Measurements from ENCODE around the gene DTNBP1. TPM values are rescaled to one million over a fixed set of nuclear protein-coding genes. Genes with fewer than 3 reads are reported as not detected.
"Not testable (repeated sequence)": the region's sequence is repeated elsewhere in the genome, so short reads cannot be mapped to it uniquely, and the experiment has no call there.

The DTNBP1 gene
- total RNA-seq, 1 donor from 2014 or later, result 22.8 TPM

DNA sequence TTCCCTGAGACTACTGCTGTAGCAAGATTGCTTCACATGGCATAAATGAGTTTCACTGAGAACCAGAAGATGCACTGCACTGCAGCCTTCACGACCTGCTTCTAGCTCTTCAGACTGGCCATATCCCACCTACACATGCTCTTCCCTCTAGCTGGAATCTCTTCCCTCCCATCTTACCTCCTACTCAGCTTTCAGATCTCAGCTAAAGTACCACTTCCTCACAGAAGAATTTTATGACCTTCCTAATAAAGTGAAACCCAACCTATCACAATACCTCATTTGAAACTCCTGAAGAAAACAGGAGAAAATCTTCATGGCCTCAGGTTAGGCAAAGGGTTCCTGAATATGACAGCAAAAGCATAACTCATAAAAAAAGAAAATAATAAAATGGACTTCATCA lies 99.9 kb downstream of the DTNBP1 start:
- DNase-seq (ENCODE audit: extremely low read depth, low read depth, low spot score), result no peak

DNA sequence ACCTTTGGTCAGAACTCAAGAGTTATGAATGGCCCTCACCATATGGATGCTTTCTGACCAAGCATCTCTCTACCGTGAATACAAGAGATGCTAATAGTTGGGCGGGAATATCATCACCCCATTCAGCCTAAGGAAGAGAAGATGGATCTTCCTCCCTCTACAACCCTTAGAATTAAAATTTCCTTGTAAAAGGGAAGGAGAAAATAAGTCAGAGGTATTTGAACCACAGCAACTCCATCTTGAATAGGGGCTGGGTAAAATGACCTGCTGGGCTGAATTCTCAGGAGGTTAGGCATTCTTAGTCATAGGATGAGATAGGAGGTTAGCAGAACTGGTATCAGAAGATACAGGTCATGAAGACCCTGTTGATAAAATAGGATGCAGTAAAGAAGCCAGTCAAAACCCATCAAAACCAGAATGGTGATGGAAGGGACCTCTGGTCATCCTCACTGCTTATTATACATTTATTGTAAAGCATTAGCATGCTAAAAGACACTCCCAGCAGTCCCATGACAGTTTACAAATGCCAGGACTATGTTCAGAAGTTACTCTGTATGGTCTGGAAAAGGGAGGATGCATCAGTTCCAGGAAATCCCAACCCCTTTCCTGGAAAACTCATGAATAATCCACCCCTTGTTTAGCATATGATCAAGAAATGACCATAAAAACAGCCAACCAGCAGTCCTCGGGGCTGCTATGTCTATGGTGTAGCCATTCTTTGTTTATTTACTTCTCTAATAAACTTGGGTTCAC lies 101.2 kb downstream of the DTNBP1 start:
- no peak for DNase-seq (ENCODE audit: extremely low read depth, low read depth, low spot score)

DNA sequence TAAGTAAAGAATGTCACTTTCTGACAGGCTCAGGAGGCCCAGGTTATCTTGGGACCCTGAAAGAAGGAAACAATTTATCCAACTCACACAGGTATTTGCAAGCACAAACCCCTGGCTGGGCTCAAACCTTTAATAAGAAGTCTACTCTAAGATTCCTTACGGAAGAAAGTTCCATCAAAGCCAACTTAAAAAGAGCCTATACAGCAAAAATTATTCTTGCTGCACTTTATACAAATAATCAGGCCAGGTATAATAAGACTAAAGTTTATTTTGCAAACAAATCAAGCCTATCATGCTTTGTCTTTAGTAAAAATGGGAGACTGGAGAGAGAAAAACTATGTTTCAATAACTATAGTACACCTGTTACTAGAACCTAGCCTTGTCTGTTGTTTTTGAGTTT lies 102.1 kb downstream of the DTNBP1 start:
- DNase-seq (ENCODE audit: extremely low read depth, low read depth, low spot score), result no peak

DNA sequence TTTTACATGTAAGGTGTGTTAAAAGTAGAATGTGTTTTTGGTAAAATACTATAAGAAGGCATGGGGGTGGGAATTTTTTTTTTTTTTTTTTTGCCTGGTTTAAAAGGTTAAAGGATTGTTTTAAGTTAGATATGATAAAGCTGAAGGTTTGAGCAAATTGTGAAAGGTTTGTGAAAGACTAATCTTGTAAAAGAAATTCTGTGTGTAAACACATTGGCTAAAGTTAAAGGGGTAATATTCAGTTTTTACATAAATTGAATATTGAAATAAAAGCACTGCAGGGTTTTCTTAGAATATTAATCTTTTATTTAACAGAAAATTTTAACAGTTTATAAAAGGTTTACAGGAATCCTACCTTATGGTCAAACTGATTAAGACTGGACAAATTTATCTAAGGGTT lies 105.7 kb downstream of the DTNBP1 start:
- no peak for DNase-seq (ENCODE audit: extremely low read depth, low read depth, low spot score)

DNA sequence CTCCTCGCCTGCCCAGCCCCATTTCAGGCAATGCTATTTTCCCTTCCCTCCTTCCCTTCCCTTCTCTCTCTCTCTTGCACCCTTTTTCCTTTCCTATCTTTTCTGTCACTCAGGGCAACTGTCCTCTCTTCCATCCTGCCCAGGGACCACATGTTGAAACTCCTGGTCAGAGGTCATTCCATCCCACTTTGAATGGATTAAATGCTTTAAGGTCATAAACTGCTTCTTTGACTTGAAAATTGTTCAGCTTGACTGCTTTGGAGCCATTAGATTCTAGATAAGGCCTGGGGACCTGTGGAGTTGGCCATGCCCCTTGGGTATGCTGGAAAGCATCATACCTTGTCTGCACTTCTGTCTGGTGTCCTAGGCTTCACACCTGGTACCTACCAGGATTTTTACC lies 106.1 kb downstream of the DTNBP1 start:
- no peak for DNase-seq (ENCODE audit: extremely low read depth, low read depth, low spot score)

DNA sequence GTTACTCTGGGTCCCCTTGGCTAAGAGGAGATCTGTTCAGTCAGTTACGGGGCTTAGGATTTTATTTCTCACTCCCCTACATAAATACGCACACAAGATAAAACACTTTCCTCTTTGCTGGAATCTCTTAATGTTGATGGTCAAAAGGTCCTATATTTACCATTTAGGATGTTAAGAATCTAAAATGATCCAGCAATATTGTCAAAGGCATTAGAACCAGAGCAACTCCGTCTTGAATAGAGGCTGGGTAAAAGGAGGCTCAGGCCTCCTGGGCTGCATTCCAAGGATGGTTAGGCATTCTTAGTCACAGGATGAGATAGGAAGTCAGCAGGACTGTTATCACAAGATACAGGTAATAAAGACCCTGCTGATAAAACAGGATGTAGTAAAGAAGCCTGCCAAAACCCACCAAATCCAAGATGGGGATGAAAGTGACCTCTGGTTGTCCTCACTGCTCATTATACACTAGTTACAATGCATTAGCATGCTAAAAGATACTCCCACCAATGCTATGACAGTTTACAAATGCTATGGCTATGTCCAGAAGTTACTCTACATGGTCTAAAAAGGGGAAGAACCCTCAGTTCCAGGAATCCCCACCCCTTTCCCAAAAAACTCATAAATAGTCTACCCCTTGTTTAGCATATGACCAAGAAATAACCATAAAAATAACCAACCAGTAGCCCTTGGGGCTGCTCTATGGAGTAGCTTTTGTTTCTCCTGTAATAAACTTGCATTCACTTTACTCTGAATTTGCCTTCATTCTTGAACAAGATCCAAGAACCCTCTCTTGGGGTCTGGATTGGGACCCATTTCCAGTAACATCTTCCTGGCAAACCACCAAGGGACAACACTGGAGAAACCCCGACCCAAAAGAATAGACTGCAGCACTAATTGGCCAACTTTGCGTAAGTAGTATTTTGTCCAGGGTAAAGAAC lies 107.5 kb downstream of the DTNBP1 start:
- DNase-seq (ENCODE audit: extremely low read depth, low read depth, low spot score), result no peak

DNA sequence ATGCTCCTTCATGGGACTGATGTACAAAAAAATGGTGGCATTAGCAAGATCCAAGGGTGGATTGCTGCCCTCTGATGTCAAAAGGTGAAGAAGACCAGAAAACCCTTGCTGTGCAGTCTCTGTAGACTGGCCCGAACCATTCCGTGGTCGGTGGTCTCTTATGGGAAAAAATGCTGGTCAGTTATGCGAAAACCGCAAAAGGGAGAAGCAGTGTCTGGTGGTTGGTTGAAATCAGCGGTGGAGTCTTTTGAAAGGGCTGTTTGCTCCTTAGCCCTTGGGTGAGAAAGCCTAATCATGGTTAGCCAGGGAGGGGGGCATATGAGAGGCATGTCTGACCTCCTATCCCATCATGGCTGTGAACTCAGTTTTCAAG lies 108.1 kb downstream of the DTNBP1 start:
- no peak for DNase-seq (ENCODE audit: extremely low read depth, low read depth, low spot score)

DNA sequence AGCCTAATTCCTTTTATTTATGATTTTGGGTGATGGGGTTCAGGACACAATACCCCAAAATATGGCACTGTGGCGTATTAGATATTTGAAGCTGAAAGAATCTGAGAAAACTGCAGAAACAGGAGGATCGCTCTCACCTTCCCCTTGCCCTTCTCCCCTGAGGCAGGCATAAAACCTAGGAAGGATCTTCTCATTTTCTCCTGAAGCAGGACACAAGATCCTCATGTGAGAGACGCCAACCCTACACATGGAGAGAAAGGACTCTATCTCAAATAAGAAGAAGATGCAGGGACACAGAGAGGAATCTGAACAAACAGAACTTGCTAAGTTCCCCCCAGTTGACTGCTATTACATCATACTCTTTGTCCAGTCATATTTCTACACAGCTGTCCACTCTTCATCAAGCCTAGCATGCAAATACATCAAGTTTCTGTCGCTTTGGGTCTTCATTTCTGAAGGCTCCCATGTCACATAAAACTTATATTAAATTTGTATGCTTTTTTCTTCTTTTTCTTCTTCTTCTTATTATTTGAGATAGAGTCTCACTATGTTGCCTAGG lies 109.0 kb downstream of the DTNBP1 start:
- no peak for DNase-seq (ENCODE audit: extremely low read depth, low read depth, low spot score)

DNA sequence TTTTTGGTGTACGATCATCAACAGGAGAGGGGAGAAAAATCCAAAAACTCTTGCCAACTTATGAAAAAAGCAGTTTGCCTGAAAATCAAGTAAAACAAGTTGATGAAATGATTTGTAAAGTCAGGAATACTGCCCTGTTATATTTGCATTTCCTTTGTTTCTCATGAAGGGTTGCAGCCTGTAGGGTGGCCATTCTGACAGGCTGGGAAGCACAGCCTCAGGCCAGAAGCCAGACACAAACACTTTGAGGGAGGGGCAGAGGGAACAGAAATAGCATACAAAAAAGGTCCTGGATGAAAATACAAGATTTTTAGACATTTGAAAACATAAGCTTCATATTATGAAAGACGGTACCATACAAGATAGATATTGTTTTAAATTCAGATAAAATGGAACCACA lies 109.8 kb downstream of the DTNBP1 start:
- no peak for DNase-seq (ENCODE audit: extremely low read depth, low read depth, low spot score)

DNA sequence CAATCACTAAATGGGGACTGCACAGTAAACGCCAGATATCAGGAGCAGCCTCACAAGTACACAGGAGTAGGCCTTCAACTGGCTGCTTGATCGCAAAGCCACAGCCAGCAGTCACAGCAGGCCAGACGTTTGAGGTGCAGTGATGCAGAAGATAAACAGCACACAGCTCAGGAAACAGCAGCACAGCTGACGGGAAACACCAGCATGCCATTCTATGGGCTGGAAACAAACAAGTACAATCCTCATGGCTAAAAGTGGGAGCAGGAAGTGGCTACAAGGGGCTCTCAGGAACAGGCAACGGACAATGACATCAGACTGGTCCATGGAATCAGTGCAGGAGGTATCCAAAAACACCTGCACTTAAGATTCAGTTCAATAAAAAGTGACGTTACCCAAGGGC lies 111.0 kb downstream of the DTNBP1 start:
- DNase-seq (ENCODE audit: extremely low read depth, low read depth, low spot score), result peak; percentile 89

DNA sequence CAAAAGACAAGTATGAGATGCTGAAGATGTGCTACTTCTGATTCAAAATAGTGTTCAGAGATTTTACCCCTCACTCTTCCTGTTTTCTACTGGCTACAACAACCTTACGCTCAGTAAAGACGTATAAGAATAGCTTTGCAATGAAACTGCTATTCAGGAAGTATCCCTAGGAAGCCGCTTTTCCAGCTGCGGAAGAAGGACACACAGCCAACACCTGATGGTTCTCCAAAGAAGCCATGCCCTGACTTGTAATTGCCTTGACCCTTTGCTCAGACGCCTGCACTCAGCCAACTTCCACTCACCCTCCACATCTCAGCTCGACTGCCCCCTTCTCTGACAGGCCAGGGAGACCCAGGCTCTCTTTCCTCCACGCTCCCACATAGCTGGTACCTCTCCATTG lies 111.6 kb downstream of the DTNBP1 start:
- no peak for DNase-seq (ENCODE audit: extremely low read depth, low read depth, low spot score)

DNA sequence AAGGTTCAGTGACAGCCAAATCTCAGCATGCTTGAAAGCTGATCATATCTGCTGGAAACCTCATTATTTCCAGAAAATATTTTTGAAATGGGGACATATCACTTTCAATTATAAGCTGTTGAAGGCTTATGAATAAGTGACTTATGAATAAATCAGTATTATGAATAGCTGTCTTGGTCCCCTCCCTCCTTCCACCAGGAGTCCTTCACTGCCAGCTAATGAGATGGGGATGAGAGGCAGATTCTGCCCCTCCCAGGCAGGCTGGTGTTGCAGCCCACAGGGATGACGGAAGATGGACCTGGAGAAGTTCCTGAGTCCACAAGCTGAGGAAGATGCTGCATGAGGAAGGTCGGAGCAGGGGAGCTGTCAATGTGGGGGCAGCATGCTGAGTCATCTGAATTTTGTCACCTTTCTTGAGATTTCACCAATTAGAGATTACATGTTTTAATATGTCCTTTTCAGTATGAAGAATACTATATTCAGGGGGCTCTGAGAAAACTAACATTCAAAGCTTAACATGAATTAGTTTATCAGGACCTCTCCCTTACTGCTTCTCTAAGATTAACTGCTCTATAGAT lies 112.2 kb downstream of the DTNBP1 start:
- DNase-seq (ENCODE audit: extremely low read depth, low read depth, low spot score), result no peak

DNA sequence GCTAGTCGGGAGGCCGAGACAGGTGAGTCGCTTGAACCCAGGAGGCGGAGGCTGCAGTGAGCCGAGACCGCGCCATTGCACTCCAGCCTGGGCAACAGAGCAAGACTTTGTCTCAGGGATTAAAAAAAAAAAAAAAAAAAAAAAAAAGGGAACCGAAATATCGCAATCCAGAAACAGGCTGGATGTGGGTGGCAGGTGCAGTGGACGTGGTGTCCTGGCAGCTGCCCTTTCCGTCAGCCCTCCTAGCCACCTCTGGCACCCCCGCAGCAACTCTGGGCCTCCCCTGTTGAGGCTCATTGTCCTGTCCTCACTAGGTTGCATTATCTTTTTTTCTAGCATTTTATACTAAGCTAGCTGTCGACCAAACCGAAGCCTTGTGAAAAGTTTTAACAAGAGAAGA lies 113.5 kb downstream of the DTNBP1 start:
- DNase-seq (ENCODE audit: extremely low read depth, low read depth, low spot score), result no peak

DNA sequence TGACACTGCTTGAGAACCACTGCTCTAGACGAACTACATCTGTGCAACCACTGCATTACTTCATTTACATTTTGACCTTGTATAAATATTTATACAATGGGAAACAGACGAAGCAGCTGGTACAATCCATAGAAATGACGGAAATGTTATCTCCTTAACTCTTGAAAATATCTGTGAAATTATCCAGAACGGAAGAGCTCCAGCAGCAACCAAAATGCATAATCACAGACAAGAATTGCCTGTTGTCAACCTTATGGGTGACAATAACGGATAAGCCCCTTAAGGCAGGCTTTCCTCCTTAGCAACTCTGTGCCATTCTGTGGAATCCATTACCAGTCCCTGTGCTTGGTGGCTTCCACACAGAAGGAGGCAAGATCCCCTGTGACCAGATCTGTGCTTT lies 115.4 kb downstream of the DTNBP1 start:
- no peak for DNase-seq (ENCODE audit: extremely low read depth, low read depth, low spot score)

DNA sequence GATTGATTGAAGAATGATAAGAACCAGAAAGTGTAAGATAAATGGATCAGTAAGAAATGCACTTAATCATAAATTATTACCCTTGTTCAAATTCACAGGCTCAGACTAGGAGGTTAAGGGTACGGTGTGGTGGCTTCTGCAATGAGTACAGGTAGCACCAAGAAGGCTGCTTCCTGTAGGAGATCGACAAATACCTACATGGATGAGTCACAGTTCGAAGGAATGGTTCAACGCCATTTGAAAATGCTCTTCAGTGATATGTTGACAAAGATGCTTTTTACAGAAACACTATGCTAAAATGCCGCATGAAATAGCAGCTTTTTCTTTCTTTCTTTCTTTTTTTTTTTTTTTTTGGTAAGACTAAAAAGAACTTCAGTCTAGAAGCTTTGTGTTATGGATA lies 116.2 kb downstream of the DTNBP1 start:
- no peak for DNase-seq (ENCODE audit: extremely low read depth, low read depth, low spot score)

DNA sequence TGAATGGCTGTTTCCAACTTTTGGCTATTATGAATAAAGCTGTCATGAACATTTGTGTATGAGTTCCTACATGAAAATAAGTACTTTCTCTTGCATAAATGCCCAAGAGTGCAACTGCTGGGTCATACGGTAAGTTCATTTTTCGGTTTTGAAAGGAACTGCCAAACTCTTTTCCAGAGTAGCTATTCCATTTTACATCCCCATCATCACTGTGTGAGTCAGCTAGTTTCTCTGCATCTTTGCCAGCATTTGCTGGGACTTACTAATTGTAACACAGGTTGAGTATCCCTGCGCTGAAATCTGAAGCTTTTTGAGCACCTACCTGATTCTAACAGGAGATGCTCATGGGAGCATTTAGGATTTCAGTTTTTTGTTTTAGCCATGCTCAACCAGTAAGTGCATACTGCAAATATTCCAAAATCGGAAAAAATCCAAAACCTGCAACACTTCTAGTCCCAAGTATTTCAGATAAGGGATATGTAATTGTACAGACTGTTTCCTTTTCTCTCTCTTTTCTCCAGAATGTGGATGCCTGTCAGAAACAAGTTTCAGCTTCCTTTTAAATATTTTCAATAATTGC lies 118.4 kb downstream of the DTNBP1 start:
- DNase-seq (ENCODE audit: extremely low read depth, low read depth, low spot score), result no peak

DNA sequence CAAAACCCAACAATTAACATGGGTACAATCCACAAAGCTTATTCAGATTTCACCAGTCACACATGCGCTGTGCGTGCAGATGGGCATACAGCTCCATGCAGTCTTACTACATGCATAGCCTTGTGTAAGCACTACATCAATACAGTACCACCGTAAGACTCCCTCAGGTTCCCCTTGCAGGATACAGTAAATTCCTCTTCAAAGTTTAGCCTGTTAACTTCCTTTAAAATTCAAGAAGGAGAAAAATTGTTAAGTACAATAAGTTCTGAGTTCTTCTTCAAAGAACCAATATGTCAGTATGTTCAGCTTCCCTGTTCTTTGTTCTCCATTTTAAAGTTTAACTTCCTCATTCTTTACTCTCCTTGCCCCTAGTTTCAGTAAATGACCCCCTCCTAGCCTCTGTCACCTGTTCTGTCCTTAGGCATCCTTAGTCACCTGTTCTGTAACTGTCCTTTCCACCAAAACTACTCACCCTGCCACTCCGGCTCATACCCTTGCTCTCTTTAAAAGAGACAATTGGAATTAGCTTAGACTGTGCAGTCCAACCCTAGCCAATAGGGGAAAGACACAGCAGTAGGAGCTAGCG lies 119.4 kb downstream of the DTNBP1 start:
- not testable (repeated sequence) for DNase-seq (ENCODE audit: extremely low read depth, low read depth, low spot score)

DNA sequence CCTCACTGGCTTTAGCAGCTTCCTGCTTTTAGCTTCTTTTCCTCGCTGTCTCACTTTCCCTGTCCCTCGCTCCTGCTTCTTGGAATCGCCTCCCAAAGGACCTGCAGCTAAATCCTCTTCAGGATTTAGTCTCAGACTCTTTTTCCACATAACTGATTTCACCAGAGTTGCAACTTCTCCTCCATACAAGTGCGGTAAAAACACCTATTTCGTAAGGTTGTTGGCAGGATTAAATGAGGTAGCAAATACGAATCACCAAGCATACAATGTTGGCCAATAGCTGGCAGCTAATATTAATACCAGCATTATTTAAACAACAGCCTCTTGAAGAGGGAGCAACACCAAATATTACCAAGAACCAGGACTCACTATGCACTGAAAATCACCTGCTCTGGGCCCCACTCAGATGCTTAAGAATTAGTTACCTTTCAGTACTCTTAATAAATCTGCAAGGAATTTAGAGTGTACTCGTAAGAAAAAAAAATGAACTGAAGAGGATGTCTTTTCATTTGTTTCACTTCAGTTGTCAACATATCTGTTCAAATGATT lies 123.0 kb downstream of the DTNBP1 start:
- DNase-seq (ENCODE audit: extremely low read depth, low read depth, low spot score), result no peak

DNA sequence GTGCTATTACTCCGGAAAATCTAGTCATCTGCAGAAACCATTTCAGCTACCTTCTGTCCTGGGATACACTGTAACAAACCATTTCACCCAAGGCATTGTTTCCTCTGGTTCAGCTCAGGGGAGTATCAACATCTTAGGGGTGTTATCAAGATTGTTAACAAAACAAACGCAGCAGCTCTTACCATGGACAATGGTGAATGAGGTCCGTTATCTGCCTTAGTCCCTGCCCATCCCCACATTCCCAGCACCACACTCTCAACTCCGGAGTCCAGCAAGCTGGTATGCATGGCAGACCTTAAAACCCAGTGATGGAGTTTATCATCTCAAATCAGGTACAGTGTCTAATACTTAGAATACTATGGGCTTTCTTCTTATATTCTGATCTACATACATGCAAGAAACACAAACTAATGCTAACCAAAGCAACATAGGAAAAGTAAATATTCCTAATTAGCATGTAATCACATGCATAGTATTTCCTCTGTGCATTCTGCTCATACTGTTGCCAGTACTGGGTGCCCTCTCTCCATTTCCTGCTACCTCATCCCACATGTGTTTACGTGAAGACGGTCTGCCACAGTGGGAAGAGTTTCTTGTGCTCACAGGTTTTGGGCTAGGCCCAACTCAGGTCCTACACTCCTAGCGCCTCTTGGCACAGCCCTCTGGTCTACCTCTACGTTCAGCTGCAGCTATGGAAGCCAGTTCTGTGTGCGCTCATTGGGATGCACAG lies 123.9 kb downstream of the DTNBP1 start:
- DNase-seq (ENCODE audit: extremely low read depth, low read depth, low spot score), result no peak

DNA sequence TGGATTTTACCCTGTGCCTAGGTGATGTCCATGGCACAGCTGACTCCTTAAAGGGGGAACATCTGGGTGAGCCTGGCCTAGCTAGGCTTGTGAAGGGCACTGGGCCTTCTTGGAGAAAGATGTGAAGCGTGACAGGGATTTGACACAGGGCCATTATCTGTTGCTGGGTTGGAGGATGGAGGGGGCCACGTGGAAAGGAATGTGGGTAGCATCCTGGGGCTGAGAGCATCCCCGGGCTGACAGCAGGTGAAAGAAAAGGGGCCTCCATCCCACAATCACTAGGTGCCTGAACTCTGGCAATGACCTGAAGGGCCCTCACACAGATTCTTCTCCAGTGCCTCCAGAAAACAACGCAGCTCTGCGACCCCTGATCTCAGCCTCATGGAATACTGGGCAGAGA lies 124.7 kb downstream of the DTNBP1 start:
- DNase-seq (ENCODE audit: extremely low read depth, low read depth, low spot score), result no peak
